ENCODE results near the gene HSP90B1. TPM values are rescaled to one million over a fixed set of nuclear protein-coding genes. Genes with fewer than 3 reads are reported as not detected.

HSP90B1 gene
- total and polyA plus RNA-seq, 8 donors, result 72.6 to 515 (median 308) TPM

DNA sequence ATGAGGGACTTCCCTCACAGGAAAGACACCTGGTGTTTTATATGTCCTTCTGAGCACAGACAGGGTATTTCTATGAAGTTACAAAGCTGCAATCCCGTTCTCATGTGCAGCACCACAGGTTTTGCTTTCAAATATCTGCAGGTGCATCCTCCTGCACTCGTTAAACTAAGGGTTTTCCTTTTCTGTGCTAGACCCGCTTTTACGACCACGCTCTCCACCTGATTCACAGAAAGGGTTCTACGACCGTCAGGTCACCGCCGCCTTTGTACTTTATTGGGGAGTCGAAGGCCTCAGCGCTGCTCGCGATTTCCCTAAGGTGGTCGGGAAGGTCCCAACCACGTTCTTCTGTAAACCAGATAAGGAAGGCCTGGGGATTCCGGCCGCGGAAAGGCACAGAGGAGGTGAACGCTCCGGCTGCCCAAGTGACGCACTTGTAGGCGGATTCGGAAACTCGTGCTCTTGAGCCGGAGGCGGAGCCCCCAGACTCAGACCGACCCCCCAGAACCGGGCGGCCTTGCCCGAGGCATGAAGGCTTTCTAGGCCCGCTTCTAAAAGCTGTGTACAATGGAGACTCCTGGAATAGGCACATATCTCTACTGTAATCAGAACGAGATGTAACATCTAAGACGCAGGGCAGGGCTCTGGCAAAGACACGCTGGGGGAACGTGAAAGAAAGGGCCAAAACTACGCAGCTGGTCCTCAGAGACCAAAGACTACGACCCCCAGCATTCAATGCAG is 995 bp upstream of the HSP90B1 start:
- no peaks in the 10 kb centered on the region for H3K27me3 ChIP-seq
- intact Hi-C loops (cut with DNase I; ENCODE audit: low total_unique reads), result no loop called here
- WGBS, 5 donors, result 1 to 2% (median 1%) methylated on average over 22 to 37 of the region's 37 CpGs
- H3K4me1 ChIP-seq, result peaks cover 30 to 48% (median 39%) of the 10 kb centered on the region in 4 donors
- H3K36me3 ChIP-seq, result peaks cover 15 to 25% (median 20%) of the 10 kb centered on the region in 4 donors
- peak; percentile 82 to 96 for DNase-seq
- TF ChIP-seq POLR2A (IDR thresholded peaks at IDR 0.05) (peak in 1 of 4 donors; percentile 34), POLR2AphosphoS5 (IDR thresholded peaks at IDR 0.05) (peak in 2 of 3 donors; percentile 61 to 62), EP300 (IDR thresholded peaks at IDR 0.05) (no peak)
- TF ChIP-seq, protein P1, sequence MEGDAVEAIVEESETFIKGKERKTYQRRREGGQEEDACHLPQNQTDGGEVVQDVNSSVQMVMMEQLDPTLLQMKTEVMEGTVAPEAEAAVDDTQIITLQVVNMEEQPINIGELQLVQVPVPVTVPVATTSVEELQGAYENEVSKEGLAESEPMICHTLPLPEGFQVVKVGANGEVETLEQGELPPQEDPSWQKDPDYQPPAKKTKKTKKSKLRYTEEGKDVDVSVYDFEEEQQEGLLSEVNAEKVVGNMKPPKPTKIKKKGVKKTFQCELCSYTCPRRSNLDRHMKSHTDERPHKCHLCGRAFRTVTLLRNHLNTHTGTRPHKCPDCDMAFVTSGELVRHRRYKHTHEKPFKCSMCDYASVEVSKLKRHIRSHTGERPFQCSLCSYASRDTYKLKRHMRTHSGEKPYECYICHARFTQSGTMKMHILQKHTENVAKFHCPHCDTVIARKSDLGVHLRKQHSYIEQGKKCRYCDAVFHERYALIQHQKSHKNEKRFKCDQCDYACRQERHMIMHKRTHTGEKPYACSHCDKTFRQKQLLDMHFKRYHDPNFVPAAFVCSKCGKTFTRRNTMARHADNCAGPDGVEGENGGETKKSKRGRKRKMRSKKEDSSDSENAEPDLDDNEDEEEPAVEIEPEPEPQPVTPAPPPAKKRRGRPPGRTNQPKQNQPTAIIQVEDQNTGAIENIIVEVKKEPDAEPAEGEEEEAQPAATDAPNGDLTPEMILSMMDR (IDR thresholded peaks at IDR 0.05), result no peak
- peak overlapping the region; percentile 60 to 97 (median 94) for H3K27ac ChIP-seq
- peak overlapping the region; percentile 64 to 88 (median 81) for H3K4me3 ChIP-seq
- H3K9me3 ChIP-seq, result no peaks in the 10 kb centered on the region

DNA sequence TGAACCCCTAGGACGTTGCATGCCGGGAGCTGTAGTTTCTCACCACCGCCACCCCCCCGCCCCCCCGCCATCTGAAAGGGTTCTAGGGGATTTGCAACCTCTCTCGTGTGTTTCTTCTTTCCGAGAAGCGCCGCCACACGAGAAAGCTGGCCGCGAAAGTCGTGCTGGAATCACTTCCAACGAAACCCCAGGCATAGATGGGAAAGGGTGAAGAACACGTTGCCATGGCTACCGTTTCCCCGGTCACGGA is 501 bp upstream of the HSP90B1 start:
- TF ChIP-seq POLR2A (IDR thresholded peaks at IDR 0.05), result no peak
- no peak for TF ChIP-seq EP300 (IDR thresholded peaks at IDR 0.05)
- TF ChIP-seq POLR2AphosphoS5 (IDR thresholded peaks at IDR 0.05), result no peak
- TF ChIP-seq, protein P1 (IDR thresholded peaks at IDR 0.05), result no peak
- H3K4me3 ChIP-seq, result peak overlapping the region; percentile 64 to 88 (median 81)
- 0 to 1% (median 0%) methylated on average over 18 of the region's 18 CpGs for WGBS, 5 donors
- H3K27ac ChIP-seq, result peak overlapping the region; percentile 63 to 97 (median 94)
- DNase-seq, result no peak
- peaks cover 30 to 53% (median 41%) of the 10 kb centered on the region in 4 donors for H3K4me1 ChIP-seq
- peaks cover 17 to 30% (median 25%) of the 10 kb centered on the region in 4 donors for H3K36me3 ChIP-seq
- no peaks in the 10 kb centered on the region for H3K9me3 ChIP-seq
- intact Hi-C loops (cut with DNase I; ENCODE audit: low total_unique reads), result no loop called here
- H3K27me3 ChIP-seq, result no peaks in the 10 kb centered on the region

DNA sequence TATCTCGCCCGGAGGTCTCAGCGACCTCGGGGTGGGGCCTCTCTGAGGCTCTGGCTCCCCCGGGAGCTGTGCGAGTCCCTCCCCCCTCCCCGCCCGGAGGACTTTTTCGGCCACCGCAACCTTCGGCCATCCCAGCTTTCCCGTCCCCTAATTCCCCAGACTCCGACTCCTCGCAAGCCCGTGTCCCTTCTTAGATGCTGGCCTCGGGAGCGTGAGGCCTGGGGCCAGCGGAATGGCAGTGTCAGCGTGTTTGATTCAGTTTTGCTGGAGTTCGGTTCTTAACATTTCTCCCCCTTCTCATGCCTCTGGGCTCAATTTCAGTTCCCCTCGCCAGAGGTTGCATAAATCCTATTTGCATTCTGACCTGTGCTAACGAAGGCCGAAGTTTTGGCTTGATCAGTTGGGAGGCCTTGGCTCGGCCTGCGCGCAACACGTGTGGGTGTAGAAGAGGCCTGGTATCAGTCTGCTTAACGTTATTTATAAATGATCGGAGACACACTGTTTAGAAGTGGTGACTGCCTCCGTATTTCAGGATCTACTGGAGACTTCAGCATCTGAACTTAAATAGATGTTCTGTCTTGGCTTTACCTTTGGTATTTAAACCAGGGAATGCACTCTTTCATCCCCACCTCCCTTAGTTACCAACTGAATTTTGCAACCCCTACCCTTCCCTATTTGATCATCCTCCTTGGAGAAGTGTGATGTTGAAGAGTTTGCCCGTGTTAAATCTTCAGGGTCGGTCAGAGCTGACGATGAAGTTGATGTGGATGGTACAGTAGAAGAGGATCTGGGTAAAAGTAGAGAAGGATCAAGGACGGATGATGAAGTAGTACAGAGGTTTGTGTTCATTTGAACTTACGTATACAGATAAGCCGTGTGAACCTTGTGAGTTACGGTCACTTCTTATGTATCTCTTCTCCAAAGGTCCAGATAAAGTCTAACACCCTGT is 851 bp downstream of the HSP90B1 start:
- H3K4me1 ChIP-seq, result peaks cover 30 to 67% (median 52%) of the 10 kb centered on the region in 4 donors
- TF ChIP-seq, protein P1 (IDR thresholded peaks at IDR 0.05), result no peak
- TF ChIP-seq POLR2AphosphoS5 (IDR thresholded peaks at IDR 0.05), result peak in 2 of 3 donors; percentile 27 to 31
- TF ChIP-seq POLR2A (IDR thresholded peaks at IDR 0.05), result no peak
- TF ChIP-seq EP300 (IDR thresholded peaks at IDR 0.05), result no peak
- H3K4me3 ChIP-seq, result peak overlapping the region; percentile 64 to 88 (median 81)
- no peaks in the 10 kb centered on the region for H3K9me3 ChIP-seq
- DNase-seq, result peak; percentile 59 to 71
- H3K36me3 ChIP-seq, result peaks cover 25 to 43% (median 38%) of the 10 kb centered on the region in 4 donors
- 0 to 1% (median 1%) methylated on average over 31 to 37 of the region's 37 CpGs for WGBS, 5 donors
- peak overlapping the region; percentile 89 to 97 (median 94) for H3K27ac ChIP-seq
- H3K27me3 ChIP-seq, result no peaks in the 10 kb centered on the region
- intact Hi-C loops (cut with DNase I; ENCODE audit: low total_unique reads), result no loop called here

DNA sequence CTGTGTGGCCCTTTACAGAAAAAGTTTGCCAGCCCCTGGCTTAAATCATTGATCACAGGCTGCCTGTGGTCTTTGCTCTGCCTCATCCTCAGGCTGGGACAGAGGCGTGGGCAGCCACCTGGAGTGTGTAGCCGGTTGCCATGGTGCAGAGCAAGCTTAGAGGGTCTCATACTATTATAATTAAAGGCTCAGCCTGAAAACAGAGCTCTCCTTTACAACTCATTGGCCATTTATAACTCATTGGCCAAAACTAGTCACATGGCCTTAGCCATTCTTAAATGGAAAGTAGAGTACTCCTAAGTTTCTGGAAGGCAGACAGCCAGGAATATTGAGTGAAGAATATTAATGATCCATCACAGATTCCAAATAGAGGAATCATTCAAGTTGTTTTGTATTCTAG is 3.0 kb downstream of the HSP90B1 start:
- Histone ChIP-seq H3K36me3 (peaks cover 43 to 65% (median 60%) of the 10 kb centered on the region in 4 donors), H3K9me3 (no peaks in the 10 kb centered on the region), H3K4me3 (peak overlapping the region in 2 of 4 donors; percentile 78 to 84), H3K4me1 (peaks cover 30 to 74% (median 55%) of the 10 kb centered on the region in 4 donors), H3K27ac (peak overlapping the region in 3 of 5 donors; percentile 27 to 94 (median 31)), H3K27me3 (no peaks in the 10 kb centered on the region)
- TF ChIP-seq POLR2AphosphoS5 (IDR thresholded peaks at IDR 0.05), result no peak
- TF ChIP-seq POLR2A (IDR thresholded peaks at IDR 0.05), result no peak
- TF ChIP-seq, protein P1 (IDR thresholded peaks at IDR 0.05), result no peak
- no peak for TF ChIP-seq EP300 (IDR thresholded peaks at IDR 0.05)
- DNase-seq, result peak in 1 of 2 donors; percentile 10
- WGBS, 5 donors, result 43 to 71% (median 67%) methylated on average over 2 of the region's 2 CpGs
- intact Hi-C loops (cut with DNase I; ENCODE audit: low total_unique reads), result no loop called here

All from stomach (tissue), 9 donors.